Measurements from ENCODE around the gene NOP10. TPM values are rescaled to one million over a fixed set of nuclear protein-coding genes. Genes with fewer than 3 reads are reported as not detected.

NOP10 gene
- total and polyA plus RNA-seq, 2 of the 8 experiments (the other 6 are each of a cell fraction or from before 2014, with no cell fraction given): 285 to 981 TPM

DNA sequence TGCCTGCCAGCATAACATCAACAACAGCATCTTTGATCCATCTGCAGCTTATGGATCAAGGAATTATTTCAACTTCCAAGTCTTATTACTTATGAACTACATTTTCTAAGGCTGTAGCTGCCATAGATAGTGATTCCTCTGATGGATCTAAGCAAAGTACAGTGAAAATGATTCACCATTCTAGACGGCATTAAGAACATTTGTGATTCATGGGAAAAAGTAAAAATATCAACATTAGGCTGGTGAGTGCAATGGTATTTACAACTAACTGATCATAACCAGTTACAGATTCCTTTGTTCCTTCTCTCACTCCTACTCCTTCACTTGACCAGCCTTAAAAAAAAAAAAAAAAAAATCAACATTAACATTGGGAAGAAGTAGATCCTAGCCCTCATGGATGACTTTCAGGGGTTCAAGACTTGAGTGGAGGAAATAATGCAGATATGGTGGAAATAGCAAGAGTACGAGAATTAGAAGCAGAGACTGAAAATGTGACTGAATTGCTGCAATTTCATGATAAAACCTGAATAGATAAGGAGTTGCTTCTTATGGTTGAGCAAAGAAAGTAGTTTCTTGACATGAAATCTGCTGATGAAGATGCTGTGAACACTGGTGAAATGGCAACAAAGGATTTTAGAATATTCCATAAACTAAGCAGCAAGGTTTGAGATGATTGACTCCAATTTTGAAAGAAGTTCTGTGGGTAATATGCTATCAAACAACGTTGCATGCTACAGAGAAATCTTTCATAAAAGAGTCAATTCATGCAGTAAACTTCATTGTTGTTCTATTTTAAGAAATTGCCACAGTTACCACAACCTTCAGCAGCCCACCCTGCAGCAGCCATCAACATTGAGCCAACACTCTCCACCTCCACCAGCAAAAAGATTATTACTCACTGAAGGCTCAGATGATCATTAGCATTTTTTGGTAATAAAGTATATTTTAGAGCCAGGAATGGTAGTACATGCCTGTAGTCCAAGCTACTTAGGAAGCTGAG is 28.1 kb downstream of the NOP10 start (continued):
- TF ChIP-seq JUN (IDR thresholded peaks at IDR 0.05; ENCODE audit: low read depth, low read length) (no peak), CHD2 (IDR thresholded peaks at IDR 0.05; ENCODE audit: low read length) (no peak), CBX5 (IDR thresholded peaks at IDR 0.05; ENCODE audit: low read depth, low read length) (no peak), POLR2AphosphoS5 (IDR thresholded peaks at IDR 0.05; ENCODE audit: low read depth, low read length) (no peak), GTF2F1 (IDR thresholded peaks at IDR 0.05; ENCODE audit: borderline replicate concordance, low read depth, low read length) (no peak), KDM4A (IDR thresholded peaks at IDR 0.05; ENCODE audit: low read depth, low read length, severe bottlenecking) (no peak), SIX5 (IDR thresholded peaks at IDR 0.05; ENCODE audit: low read depth, low read length) (no peak), RFX5 (IDR thresholded peaks at IDR 0.05; ENCODE audit: borderline replicate concordance, low read depth, low read length) (no peak), HDAC6 (IDR thresholded peaks at IDR 0.05; ENCODE audit: low read depth, low read length) (no peak)

Data from H1 (cell line).